ACC112 (cell line): ENCODE data around the gene CACNG3.

Experiments
- H2AFZ ChIP-seq: fragments of 200-600 bp; sonication (generic); one replicate; pipeline ENCODE4 v1.6.0; 2017; ENCODE audit warnings: antibody characterized with exemption, low read length; ENCODE audit not compliant: unreplicated experiment
- H3K27ac ChIP-seq: fragments of 200-600 bp; sonication (generic); 2 replicates; pipeline ENCODE4 v1.5.1; 2014; ENCODE audit warnings: low read depth, mild to moderate bottlenecking, antibody characterized with exemption, low read length, moderate library complexity
- H3K27me3 ChIP-seq: fragments of 200-600 bp; sonication (generic); 2 replicates; pipeline ENCODE4 v1.6.1; 2014; ENCODE audit warnings: mild to moderate bottlenecking, antibody characterized with exemption, low read length, moderate library complexity, mixed read lengths; ENCODE audit not compliant: insufficient read depth
- H3K36me3 ChIP-seq: fragments of 200-600 bp; sonication (generic); 2 replicates; pipeline ENCODE4 v1.6.1; 2016; ENCODE audit warnings: mild to moderate bottlenecking, antibody characterized with exemption, low read length, moderate library complexity, mixed read lengths; ENCODE audit not compliant: insufficient read depth
- H3K4me1 ChIP-seq: fragments of 200-600 bp; sonication (generic); one replicate; pipeline ENCODE4 v1.6.1; 2016; ENCODE audit warnings: low read length, mixed read lengths; ENCODE audit not compliant: insufficient read depth, unreplicated experiment, control insufficient read depth
- H3K4me3 ChIP-seq: fragments of 200-600 bp; sonication (generic); 2 replicates; pipeline ENCODE4 v1.5.1; 2014; ENCODE audit warnings: mild to moderate bottlenecking, low read depth, low read length
- H3K79me2 ChIP-seq: fragments of 200-600 bp; sonication (generic); one replicate; pipeline ENCODE4 v1.6.0; 2016; ENCODE audit warnings: low read length; ENCODE audit not compliant: control insufficient read depth, unreplicated experiment, insufficient read depth

Gene CACNG3

GRCh38 chr16:24352746-24353145 lies 96.6 kb downstream of the CACNG3 start:
- Histone ChIP-seq H3K4me3 (no peak overlapping the region), H3K27ac (no peak overlapping the region), H3K36me3 (no peaks in the 10 kb centered on the region), H3K4me1 (no peaks in the 10 kb centered on the region), H3K79me2 (no peaks in the 10 kb centered on the region), H3K27me3 (no peaks in the 10 kb centered on the region), H2AFZ (no peak overlapping the region)

- Histone ChIP-seq H3K79me2 (no peaks in the 10 kb centered on the region), H3K36me3 (no peaks in the 10 kb centered on the region), H3K4me3 (no peak overlapping the region), H3K27me3 (no peaks in the 10 kb centered on the region), H3K4me1 (no peaks in the 10 kb centered on the region), H2AFZ (no peak overlapping the region), H3K27ac (no peak overlapping the region)
Observed at GRCh38 chr16:24353622-24354021, 97.5 kb downstream of the CACNG3 start.

GRCh38 chr16:24357511-24357910 lies 101.4 kb downstream of the CACNG3 start:
- Histone ChIP-seq H2AFZ (no peak overlapping the region), H3K4me1 (no peaks in the 10 kb centered on the region), H3K79me2 (no peaks in the 10 kb centered on the region), H3K27me3 (no peaks in the 10 kb centered on the region), H3K36me3 (no peaks in the 10 kb centered on the region), H3K27ac (no peak overlapping the region), H3K4me3 (no peak overlapping the region)

- Histone ChIP-seq H3K79me2 (no peaks in the 10 kb centered on the region), H3K27ac (no peak overlapping the region), H3K27me3 (no peaks in the 10 kb centered on the region), H2AFZ (no peak overlapping the region), H3K36me3 (no peaks in the 10 kb centered on the region), H3K4me3 (no peak overlapping the region), H3K4me1 (no peaks in the 10 kb centered on the region)
Observed at GRCh38 chr16:24358117-24358516, 102.0 kb downstream of the CACNG3 start.

GRCh38 chr16:24359490-24359889 lies 103.4 kb downstream of the CACNG3 start:
- no peaks in the 10 kb centered on the region for H3K4me1 ChIP-seq
- no peak overlapping the region for H3K4me3 ChIP-seq
- H3K36me3 ChIP-seq: no peaks in the 10 kb centered on the region
- no peaks in the 10 kb centered on the region for H3K27me3 ChIP-seq
- H3K79me2 ChIP-seq: no peaks in the 10 kb centered on the region
- H2AFZ ChIP-seq: no peak overlapping the region
- H3K27ac ChIP-seq: no peak overlapping the region

- Histone ChIP-seq H3K4me3 (no peak overlapping the region), H3K36me3 (no peaks in the 10 kb centered on the region), H3K79me2 (no peaks in the 10 kb centered on the region), H2AFZ (no peak overlapping the region), H3K27me3 (no peaks in the 10 kb centered on the region), H3K27ac (no peak overlapping the region), H3K4me1 (no peaks in the 10 kb centered on the region)
Observed at GRCh38 chr16:24360936-24361335, 104.8 kb downstream of the CACNG3 start.

GRCh38 chr16:24364596-24364995 lies 108.5 kb downstream of the CACNG3 start:
- no peak overlapping the region for H2AFZ ChIP-seq
- H3K79me2 ChIP-seq: no peaks in the 10 kb centered on the region
- no peak overlapping the region for H3K4me3 ChIP-seq
- no peaks in the 10 kb centered on the region for H3K36me3 ChIP-seq
- no peak overlapping the region for H3K27ac ChIP-seq
- no peaks in the 10 kb centered on the region for H3K4me1 ChIP-seq
- H3K27me3 ChIP-seq: no peaks in the 10 kb centered on the region

GRCh38 chr16:24367186-24367710 lies 111.1 kb downstream of the CACNG3 start:
- H3K27me3 ChIP-seq: no peaks in the 10 kb centered on the region
- no peaks in the 10 kb centered on the region for H3K36me3 ChIP-seq
- no peak overlapping the region for H2AFZ ChIP-seq
- H3K27ac ChIP-seq: no peak overlapping the region
- no peaks in the 10 kb centered on the region for H3K79me2 ChIP-seq
- H3K4me3 ChIP-seq: no peak overlapping the region
- no peaks in the 10 kb centered on the region for H3K4me1 ChIP-seq

- H3K79me2 ChIP-seq: no peaks in the 10 kb centered on the region
- H3K4me1 ChIP-seq: no peaks in the 10 kb centered on the region
- H3K4me3 ChIP-seq: no peak overlapping the region
- no peaks in the 10 kb centered on the region for H3K36me3 ChIP-seq
- H3K27me3 ChIP-seq: no peaks in the 10 kb centered on the region
- H3K27ac ChIP-seq: no peak overlapping the region
- H2AFZ ChIP-seq: no peak overlapping the region
Observed at GRCh38 chr16:24372824-24373223, 116.7 kb downstream of the CACNG3 start.

- Histone ChIP-seq H3K27ac (no peak overlapping the region), H3K4me1 (no peaks in the 10 kb centered on the region), H2AFZ (no peak overlapping the region), H3K27me3 (no peaks in the 10 kb centered on the region), H3K36me3 (no peaks in the 10 kb centered on the region), H3K4me3 (no peak overlapping the region), H3K79me2 (no peaks in the 10 kb centered on the region)
Observed at GRCh38 chr16:24378999-24379398, 122.9 kb downstream of the CACNG3 start.

- Histone ChIP-seq H3K27ac (no peak overlapping the region), H2AFZ (no peak overlapping the region), H3K4me1 (no peaks in the 10 kb centered on the region), H3K79me2 (no peaks in the 10 kb centered on the region), H3K4me3 (no peak overlapping the region), H3K27me3 (no peaks in the 10 kb centered on the region), H3K36me3 (no peaks in the 10 kb centered on the region)
Observed at GRCh38 chr16:24381470-24382118, 125.5 kb downstream of the CACNG3 start.
